HG03196 (cell line): ENCODE measurements around the gene FGF14.
"Not testable (repeated sequence)": the region's sequence is repeated elsewhere in the genome, so short reads cannot be mapped to it uniquely, and the experiment has no call there.

ENCODE experiments used
- ATAC-seq: cut with Tn5 transposase; IDR thresholded peaks from one replicate; pipeline ENCODE4 v1.9.1; 2021; ENCODE audit not compliant: unreplicated experiment

Gene FGF14

DNA sequence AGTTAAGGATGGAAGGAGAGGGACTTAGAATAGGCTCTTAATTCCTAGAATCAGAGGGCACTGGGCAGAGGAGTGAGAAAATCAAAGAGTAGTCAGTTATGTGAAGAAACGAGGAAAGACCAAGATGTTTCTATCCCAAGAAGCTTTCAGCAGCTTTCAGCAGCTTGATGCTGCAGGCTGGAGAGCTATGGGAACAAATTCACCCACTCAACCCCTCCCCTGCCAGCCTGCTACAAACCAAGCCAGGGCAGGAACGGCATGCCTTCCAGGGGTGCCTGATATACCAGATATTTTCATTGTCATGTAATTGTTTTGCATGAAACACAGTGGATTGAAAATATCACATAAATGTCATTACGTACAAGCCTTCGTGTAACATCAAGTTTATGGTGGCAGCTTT, 262.2 kb downstream of the FGF14 start:
- ATAC-seq: no peak

DNA sequence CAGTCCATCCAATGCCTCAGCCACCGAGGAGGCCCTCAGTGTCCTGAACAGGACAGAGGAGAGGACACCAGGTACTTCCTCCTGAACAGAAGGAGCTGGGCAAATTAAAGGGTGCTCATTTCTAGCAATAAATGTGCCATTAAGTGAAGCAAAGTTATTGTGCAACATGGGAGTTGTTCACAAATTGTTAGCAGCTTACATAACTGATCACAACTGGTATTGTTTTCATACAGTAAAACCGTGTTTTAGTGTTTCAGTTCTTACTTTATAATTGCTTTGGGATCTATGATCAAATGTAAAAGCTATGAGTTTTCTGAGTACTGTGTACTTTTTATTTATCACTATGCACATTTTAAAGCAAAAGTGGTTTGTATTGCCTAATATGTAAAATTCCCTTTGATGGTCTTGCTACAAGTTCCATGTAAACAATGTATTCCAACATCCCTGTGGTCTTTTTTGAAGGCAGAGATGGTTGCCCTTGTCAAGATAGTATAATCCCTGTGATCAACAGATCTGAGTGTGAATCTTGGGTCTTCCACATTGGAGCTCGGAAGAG, 263.1 kb downstream of the FGF14 start:
- ATAC-seq: no peak

GRCh38 chr13:102137904-102138303, 263.9 kb downstream of the FGF14 start:
- ATAC-seq: not testable (repeated sequence)

- no peak for ATAC-seq
These were observed 265.0 kb downstream of the FGF14 start for GRCh38 chr13:102136735-102137296.

- no peak for ATAC-seq
These were observed 269.0 kb downstream of the FGF14 start for GRCh38 chr13:102132777-102133295.

GRCh38 chr13:102131246-102131645, 270.6 kb downstream of the FGF14 start:
- ATAC-seq: no peak

GRCh38 chr13:102128216-102128810, 273.5 kb downstream of the FGF14 start:
- no peak for ATAC-seq

- no peak for ATAC-seq
These were observed 274.7 kb downstream of the FGF14 start for GRCh38 chr13:102127153-102127552.

DNA sequence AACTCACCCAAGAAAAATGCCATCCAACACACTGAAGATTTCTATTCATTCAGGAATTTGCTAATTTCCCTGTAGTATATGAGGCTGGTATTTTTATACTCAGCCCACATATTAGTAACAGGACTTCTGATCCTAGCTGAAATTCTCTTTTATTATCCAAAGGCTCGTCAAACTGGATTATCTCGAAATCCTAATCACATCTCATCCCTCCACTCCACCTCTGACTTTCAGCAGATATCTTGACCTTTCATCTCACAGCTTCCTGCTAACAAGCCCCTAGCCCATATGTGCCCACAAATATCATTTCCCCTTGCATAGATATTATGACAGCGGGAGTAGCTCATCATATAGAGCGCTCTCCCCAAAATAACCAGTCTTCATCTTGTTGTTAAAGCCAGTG, 279.7 kb downstream of the FGF14 start:
- ATAC-seq: no peak

GRCh38 chr13:102117175-102117831, 284.5 kb downstream of the FGF14 start:
- no peak for ATAC-seq

- ATAC-seq: no peak
These were observed 298.4 kb downstream of the FGF14 start for GRCh38 chr13:102103469-102103868.

GRCh38 chr13:102100234-102100633, 301.6 kb downstream of the FGF14 start:
- ATAC-seq: no peak

- no peak for ATAC-seq
These were observed 304.1 kb downstream of the FGF14 start for GRCh38 chr13:102097708-102098107.

- ATAC-seq: not testable (repeated sequence)
These were observed 308.6 kb downstream of the FGF14 start for GRCh38 chr13:102093288-102093687.

DNA sequence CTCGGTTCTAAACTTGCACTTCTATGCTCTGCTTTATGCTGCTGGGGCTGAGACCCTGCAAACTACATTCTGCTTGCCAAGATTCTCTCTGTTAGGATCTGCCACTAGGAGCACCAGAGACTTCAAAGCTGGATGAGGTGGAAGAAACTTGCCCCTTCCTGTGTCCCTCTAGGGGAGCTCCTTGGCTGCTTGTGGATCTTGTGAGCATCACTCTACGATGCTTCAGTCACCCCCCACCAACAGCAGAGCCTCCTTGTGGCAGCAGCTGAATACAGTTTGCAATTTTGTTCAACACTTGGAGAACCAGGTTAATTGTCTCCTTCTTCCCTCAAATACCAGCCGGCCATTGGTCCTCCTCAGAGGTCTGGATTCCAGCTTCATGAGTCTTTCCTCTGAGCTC, 310.6 kb downstream of the FGF14 start:
- ATAC-seq: no peak

GRCh38 chr13:102090532-102090931, 311.3 kb downstream of the FGF14 start:
- no peak for ATAC-seq

DNA sequence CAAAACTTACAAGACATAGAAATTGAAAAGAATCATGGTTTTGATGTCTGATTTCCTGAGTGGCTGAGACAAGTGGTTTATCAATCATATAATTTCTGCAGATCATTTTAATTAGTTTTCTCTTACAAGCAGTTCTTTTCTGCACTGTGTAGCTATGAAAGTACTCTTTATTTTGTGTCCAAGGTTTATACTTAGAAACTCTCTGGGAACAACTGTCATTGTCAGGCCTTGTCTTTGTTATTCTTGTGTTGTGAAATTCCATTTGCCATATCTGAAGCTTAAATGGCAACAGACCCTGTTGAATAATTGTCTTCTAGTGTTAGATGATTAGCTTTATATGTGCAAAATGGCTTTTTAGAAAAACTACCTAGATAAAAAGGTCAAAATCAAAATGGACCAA, 312.1 kb downstream of the FGF14 start:
- ATAC-seq: no peak

- ATAC-seq: no peak
These were observed 312.7 kb downstream of the FGF14 start for GRCh38 chr13:102089177-102089576.

DNA sequence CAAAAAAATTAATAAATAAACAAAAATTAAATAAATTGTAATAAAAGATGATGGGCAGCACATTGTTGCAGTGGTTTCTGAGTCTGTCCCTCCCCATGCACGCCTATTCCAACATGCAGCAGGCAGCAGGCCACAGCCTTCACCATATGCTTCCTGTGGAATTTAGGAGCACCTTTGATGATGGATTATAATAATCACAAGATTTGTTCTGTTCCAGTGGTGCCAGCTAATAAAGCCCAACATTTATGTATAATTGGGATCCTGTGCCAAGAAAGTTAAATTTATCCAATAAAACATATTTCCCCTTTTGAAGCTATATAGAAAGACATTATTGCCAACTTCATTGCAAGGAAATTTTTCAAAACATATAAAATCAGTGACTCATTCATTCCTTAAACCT, 328.6 kb downstream of the FGF14 start:
- ATAC-seq: no peak

GRCh38 chr13:102071711-102072110, 330.1 kb downstream of the FGF14 start:
- ATAC-seq: no peak

GRCh38 chr13:102068323-102068722, 333.5 kb downstream of the FGF14 start:
- ATAC-seq: not testable (repeated sequence)
